Stimulated activated CD4-positive, alpha-beta T cell treated with anti-CD3 and anti-CD28 coated beads, Interleukin-1b, Interleukin-23, amount 100 ng/mL, for 1 hour (primary cell): ENCODE measurements around the gene MINDY1.
A peak's percentile ranks its signal among the peaks of the same experiment; 100 is the strongest.

ENCODE experiments used
- DNase-seq, 2 donors: peaks; one replicate each; pipeline ENCODE4 v3.0.0-alpha.2; 2020; ENCODE audit warnings: low read depth in 2 of 2

Gene MINDY1

GRCh38 chr1:151006327-151007052 is at the start of gene MINDY1:
Gene MINDY1 (minus strand): TSS chr1:151006902. CDS start chr1:151002617, 4,285 bp downstream.
- no peak for DNase-seq

DNA sequence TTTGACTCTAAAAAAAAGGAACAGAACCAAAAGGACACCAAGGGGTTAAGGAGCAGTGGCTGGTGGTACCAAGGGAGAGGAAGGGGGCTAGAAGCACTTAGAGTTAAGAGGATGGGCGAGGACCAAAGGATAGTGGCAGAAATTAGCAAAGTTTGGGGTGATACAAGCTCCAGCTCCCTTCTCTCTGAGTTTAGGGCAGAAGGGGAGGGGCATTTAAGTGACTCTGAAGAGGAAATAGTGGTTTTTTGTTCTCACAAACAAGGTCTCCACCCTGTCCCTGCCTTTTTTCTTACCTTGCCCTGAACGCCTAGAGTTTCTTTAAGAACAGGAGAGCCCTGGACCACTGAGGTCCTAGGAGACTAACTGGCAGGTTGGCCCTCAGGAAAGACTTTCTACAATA is 49.4 kb upstream of the MINDY1 start:
- DNase-seq = no peak

DNA sequence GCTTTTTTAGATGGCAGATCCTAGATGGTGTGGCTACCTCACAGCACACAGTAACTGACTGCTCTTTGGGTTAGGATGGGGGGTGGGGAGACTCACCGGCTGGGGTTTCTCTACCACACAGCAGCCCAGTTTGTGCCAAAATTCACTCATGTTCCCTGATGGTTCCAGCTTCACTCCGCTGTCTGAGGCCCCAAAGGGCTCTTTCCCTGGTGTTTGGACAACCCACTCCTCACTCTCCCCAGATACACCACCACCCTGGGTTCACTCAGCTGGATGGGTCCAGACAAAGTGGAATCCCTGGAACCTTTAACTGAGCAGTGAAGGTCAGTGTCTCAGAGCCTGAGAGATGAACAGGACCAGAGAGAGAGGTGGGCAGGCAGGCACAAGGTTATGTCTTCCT is 48.9 kb upstream of the MINDY1 start:
- no peak for DNase-seq

GRCh38 chr1:151054971-151055547 is 48.4 kb upstream of the MINDY1 start:
- DNase-seq = no peak

DNA sequence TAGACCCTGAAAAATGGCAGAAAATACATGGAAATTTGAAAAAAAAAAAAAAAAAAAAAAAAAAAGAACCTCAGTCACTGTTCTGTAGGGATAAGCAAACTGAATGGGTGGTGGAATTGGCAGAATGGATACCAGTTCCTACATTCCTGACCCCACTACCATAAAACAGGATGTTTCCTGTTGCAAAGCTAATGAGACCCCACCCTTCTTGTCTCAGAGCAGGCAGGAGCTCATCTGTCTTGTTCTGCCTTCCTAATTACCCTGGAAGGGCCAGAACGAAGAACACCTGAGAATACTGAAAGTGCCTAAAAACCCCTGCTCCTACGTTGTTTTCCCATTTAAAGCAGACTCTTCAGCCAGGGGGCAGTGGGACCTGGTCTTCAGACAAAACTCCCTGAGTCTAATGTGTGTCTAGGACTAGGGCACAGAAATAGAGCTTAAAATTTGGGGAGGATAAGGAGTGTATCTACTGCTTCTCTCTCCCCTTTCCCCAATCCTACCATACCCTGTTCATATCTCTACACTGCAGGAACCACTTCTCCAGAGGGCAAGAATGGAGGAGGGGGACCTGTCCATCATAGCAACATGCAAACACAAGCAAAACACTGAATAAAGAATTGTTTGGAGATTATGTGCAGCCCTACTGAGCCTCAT is 44.8 kb upstream of the MINDY1 start:
- DNase-seq = no peak

DNA sequence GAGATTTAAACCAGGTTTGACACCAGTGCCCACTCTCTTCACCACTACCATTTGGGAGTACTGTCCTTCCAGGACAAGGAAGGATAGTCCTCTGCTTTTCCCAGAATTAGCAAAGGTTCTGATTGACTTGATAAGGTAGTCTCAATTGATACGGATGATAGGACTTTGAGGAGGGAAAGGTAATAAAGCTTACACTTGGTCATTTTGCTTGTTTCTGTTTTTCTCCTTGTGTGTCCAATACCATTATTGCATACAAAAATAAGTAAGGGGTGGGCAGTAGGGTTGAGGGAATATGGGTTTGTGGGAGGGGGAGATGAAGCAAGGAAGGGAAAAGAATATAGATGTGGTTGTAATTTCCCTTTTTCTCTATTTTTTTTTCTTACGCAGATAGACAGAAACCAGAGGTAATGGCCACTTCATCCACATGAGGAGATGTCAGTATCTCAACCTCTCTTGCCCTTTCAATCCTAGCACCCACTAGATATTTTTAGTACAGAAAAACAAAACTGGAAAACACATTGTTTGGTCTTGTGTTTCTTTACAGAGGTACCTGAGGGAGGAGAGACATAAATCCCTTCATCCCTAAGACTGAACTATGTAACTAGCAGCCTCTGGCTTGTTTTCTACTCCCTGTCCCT is 43.5 kb upstream of the MINDY1 start:
- no peak for DNase-seq

DNA sequence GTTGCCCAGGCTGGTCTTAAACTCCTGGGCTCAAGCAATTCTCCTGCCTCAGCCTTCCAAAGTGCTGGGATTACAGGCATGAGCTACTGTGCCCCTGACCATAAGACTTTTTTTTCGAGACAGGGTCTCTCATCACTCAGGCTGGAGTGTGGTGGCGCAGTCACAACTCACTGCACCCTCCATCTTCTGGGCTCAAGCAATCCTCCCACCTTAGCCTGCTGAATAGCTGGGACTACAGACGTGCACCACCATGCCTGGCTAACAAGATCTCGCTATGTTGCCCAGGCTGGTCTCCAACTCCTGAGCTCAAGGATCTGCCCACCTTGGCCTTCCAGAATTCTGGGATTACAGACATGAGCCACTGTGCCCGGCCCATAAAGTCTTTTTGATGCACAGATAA is 42.8 kb upstream of the MINDY1 start:
- DNase-seq = no peak

- DNase-seq = no peak
These were observed 41.9 kb upstream of the MINDY1 start for GRCh38 chr1:151048645-151049032.

DNA sequence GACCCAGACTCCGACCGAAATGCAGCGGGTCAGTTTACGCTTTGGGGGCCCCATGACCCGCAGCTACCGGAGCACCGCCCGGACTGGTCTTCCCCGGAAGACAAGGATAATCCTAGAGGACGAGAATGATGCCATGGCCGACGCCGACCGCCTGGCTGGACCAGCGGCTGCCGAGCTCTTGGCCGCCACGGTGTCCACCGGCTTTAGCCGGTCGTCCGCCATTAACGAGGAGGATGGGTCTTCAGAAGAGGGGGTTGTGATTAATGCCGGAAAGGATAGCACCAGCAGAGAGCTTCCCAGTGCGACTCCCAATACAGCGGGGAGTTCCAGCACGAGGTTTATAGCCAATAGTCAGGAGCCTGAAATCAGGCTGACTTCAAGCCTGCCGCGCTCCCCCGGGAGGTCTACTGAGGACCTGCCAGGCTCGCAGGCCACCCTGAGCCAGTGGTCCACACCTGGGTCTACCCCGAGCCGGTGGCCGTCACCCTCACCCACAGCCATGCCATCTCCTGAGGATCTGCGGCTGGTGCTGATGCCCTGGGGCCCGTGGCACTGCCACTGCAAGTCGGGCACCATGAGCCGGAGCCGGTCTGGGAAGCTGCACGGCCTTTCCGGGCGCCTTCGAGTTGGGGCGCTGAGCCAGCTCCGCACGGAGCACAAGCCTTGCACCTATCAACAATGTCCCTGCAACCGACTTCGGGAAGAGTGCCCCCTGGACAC is 41.4 kb upstream of the MINDY1 start:
- DNase-seq = no peak

DNA sequence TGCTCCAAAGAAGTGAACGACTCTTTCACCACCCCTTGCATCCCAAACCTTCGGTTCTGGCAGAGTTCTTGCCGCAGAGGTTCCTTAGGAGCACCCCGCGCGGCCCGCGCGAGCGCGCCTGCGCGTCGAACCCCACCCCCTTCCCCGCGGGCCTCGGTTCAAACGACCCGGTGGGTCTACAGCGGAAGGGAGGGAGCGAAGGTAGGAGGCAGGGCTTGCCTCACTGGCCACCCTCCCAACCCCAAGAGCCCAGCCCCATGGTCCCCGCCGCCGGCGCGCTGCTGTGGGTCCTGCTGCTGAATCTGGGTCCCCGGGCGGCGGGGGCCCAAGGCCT is 40.9 kb upstream of the MINDY1 start, which contains the start of gene C1orf56:
Gene C1orf56 (plus strand): TSS at position 161 of the 334 bp plus-strand sequence. CDS start 97 bp downstream, at position 258.
- no peak for DNase-seq

DNA sequence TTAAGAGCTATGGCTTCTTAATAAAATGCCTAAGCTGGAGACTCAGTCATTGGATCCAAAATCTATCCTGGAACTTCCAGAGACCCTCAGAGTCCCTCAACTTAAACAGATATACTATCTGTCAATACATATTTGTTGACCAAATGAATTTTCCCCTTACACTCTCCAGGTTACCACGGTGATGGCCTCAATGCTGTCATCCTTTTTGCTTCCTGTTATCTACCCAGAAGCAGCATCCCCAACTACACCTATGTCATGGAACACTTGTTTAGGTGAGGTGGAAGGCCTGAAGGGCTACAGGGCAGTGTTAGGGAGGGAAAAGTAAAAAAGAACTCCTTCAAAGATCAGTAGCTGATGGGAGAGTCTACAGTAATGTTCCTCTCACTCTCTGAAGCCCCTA is 36.5 kb upstream of the MINDY1 start:
- no peak for DNase-seq

DNA sequence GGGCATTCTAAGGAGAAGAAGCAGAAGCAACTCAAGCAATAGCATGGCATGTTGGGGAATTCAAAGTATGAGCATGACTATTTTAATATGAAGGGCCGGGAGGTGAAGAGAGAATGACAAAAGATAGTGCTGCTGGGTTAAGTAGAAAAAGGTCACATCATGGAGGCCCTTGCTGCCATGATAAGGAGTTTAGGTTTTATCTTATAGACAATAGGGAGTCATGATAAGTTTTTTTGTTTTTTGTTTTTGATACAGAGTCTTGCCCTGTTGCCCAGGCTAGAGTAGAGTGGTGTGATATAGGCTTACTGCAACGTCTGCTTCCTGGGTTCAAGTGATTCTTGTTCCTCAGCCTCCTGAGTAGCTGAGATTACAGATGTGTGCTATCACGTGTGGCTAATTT is 32.8 kb upstream of the MINDY1 start:
- DNase-seq = no peak

GRCh38 chr1:151037032-151037431 is 30.3 kb upstream of the MINDY1 start:
- DNase-seq = no peak

GRCh38 chr1:151036356-151036755 is 29.7 kb upstream of the MINDY1 start, which contains the start of gene BNIPL:
Gene BNIPL (plus strand): TSS chr1:151036586. CDS start chr1:151036726, 140 bp downstream.
- DNase-seq = no peak

DNA sequence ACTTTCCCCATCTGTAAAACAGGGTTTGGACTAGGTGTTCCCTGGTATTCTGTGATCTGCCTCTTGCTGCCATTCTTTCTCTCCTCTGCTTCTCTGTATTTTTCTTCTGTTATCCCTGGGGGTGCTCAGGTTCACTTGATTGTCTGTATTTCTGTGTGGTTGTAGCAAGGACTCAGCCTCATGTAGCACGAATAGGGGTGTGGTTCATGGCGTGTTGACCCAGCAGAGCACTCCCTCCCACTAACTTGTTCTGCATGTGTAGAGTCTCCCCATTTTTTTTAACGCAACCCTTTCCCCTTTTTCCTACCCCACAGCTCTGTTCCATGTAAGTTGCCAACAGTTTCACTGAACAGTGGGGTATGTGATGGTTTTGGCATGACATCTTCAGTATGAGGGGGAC is 28.5 kb upstream of the MINDY1 start:
- DNase-seq = no peak

GRCh38 chr1:151032164-151032563 is 25.5 kb upstream of the MINDY1 start:
- no peak for DNase-seq

GRCh38 chr1:151026460-151026859 is 19.8 kb upstream of the MINDY1 start:
- no peak for DNase-seq

DNA sequence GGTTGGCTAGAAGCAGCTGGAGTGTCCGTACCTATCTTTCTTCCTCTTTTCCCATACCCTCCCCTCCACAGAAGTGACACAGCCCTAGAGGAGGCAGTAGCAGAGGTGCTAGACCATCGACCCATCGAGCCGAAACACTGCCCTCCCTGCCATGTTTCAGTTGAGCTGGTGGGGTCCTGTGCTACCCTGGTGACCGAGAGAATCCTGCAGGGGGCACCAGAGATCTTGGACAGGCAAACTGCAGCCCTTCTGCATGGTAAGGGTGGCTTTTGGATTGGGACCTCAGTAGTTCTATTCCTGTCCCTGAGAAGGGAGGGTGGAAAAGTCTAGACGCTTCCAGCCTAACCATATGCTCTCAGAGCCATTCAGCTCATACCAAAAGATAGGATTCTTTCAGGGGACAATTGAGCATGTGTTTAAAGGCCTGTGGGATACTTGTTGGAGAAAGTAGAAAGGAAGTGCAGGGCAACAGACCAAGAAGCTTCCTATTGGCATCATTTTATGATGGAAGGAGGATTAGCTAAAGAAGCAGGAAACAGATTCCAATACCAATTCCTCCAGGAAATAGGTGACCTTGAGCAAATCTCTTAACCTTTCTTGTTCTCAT is 17.9 kb upstream of the MINDY1 start:
- peak; percentile 72 to 77 for DNase-seq

GRCh38 chr1:151013518-151013917 is 6.8 kb upstream of the MINDY1 start:
- no peak for DNase-seq

- no peak for DNase-seq
These were observed 6.2 kb upstream of the MINDY1 start for GRCh38 chr1:151012684-151013471.
